Common myeloid progenitor, CD34-positive (primary cell): ENCODE results near the gene LCE3E.

Experiments
- CTCF ChIA-PET: fragments of 350-600 bp; sonication (Branson Sonifier 250); formaldehyde crosslinking; loops from one replicate; lab custom pipeline; 2021; ENCODE audit warnings: antibody characterized with exemption; lab: Charles Lee
- POLR2A ChIA-PET: fragments of 350-600 bp; sonication (Branson Sonifier 250); formaldehyde crosslinking; loops from one replicate; lab custom pipeline; 2021; ENCODE audit warnings: antibody characterized with exemption; lab: Charles Lee
- DNase-seq, 3 donors: peaks; one replicate each; pipeline versions ENCODE4 v3.0.0 to v3.0.0-alpha.2; 2013
- H3K27ac ChIP-seq, 2 experiments: 1 replicate in 1 of 2; 2 replicates in 1 of 2; pipeline ENCODE4 v1.7.0; 2013; ENCODE audit warnings: inconsistent platforms in 2 of 2, low read length in 2 of 2, mild to moderate bottlenecking in 2 of 2, low read depth in 1 of 2, moderate library complexity in 1 of 2; ENCODE audit not compliant: severe bottlenecking in 2 of 2, insufficient read depth in 1 of 2, poor library complexity in 1 of 2
- H3K27me3 ChIP-seq, 5 experiments: replicated peaks in 2 of 5; 1 replicate in 3 of 5; 2 replicates in 2 of 5; pipeline versions ENCODE4 v1.6.1 to v1.7.0; 2013; ENCODE audit warnings: low read length in 4 of 5, mild to moderate bottlenecking in 2 of 5, moderate library complexity in 2 of 5, inconsistent platforms in 1 of 5; ENCODE audit not compliant: insufficient read depth in 5 of 5, control insufficient read depth in 4 of 5
- H3K36me3 ChIP-seq, 4 experiments: 1 replicate in 2 of 4; 2 replicates in 2 of 4; pipeline versions ENCODE4 v1.6.1 to v1.7.0; 2013; ENCODE audit warnings: low read length in 3 of 4, control low read depth in 1 of 4, mild to moderate bottlenecking in 1 of 4; ENCODE audit not compliant: control insufficient read depth in 4 of 4, insufficient read depth in 4 of 4
- H3K4me1 ChIP-seq, 4 experiments: 1 replicate in 3 of 4; 2 replicates in 1 of 4; pipeline versions ENCODE4 v1.6.1 to v1.7.1; 2013; ENCODE audit warnings: low read length in 3 of 4, mild to moderate bottlenecking in 3 of 4, control low read depth in 1 of 4, inconsistent platforms in 1 of 4, moderate library complexity in 1 of 4; ENCODE audit not compliant: control insufficient read depth in 4 of 4, insufficient read depth in 4 of 4; ENCODE audit errors: control extremely low read depth in 1 of 4
- H3K4me3 ChIP-seq, 7 experiments: 1 replicate in 4 of 7; 2 replicates in 3 of 7; pipeline versions ENCODE4 v1.5.1 to v1.7.0; 2013; ENCODE audit warnings: mild to moderate bottlenecking in 7 of 7, low read length in 6 of 7, moderate library complexity in 6 of 7, inconsistent platforms in 2 of 7, low read depth in 2 of 7, control low read depth in 1 of 7; ENCODE audit not compliant: insufficient read depth in 4 of 7, control insufficient read depth in 1 of 7; ENCODE audit errors: extremely low read depth in 1 of 7
- H3K9me3 ChIP-seq, 5 experiments: 1 replicate in 4 of 5; 2 replicates in 1 of 5; pipeline versions ENCODE4 v1.6.1 to v1.7.1; 2013; ENCODE audit warnings: low read length in 4 of 5, mild to moderate bottlenecking in 2 of 5, inconsistent platforms in 1 of 5, low read depth in 1 of 5, moderate library complexity in 1 of 5; ENCODE audit not compliant: control insufficient read depth in 4 of 5, insufficient read depth in 2 of 5; ENCODE audit errors: control extremely low read depth in 1 of 5
- WGBS: methylation state at CpG from one replicate; pipeline ENCODE4 v1.1.5; 2013; ENCODE audit not compliant: insufficient coverage; 5-methylcytosine and 5-hydroxymethylcytosine counted together

Gene LCE3E

GRCh38 chr1:152519851-152520250 lies 46.7 kb downstream of the LCE3E start:
- ChIA-PET CTCF (interaction anchor here (1.4 kb wide), 1 partner anchor 13 kb away, joined by 3 read pairs; no protein-coding TSS in a partner anchor), POLR2A (no interaction called here)
- Histone ChIP-seq H3K4me1 (peaks cover 0 to 26% (median 21%) of the 10 kb centered on the region in 4 experiments), H3K36me3 (no peaks in the 10 kb centered on the region), H3K9me3 (peaks cover 0 to 10% (median 0%) of the 10 kb centered on the region in 5 experiments), H3K4me3 (no peak overlapping the region), H3K27me3 (peaks cover 9 to 18% (median 15%) of the 10 kb centered on the region in 5 experiments), H3K27ac (peak overlapping the region in 1 of 2 experiments; percentile 35)
- DNase-seq: peak; percentile 80 to 96 (median 90)
- WGBS: no CpG with 5 or more reads among the region's 1 CpG

GRCh38 chr1:152517237-152517811 lies 49.3 kb downstream of the LCE3E start:
- DNase-seq: no peak
- 83% methylated on average over 7 of the region's 7 CpGs for WGBS
- ChIA-PET CTCF (interaction anchor here (0.9 to 1.2 kb wide), 5 partner anchors 13 to 23 kb away, joined by 3 read pairs; no protein-coding TSS in a partner anchor), POLR2A (no interaction called here)
- Histone ChIP-seq H3K27me3 (peaks cover 18 to 42% (median 22%) of the 10 kb centered on the region in 5 experiments), H3K9me3 (no peaks in the 10 kb centered on the region), H3K4me1 (peaks cover 0 to 26% (median 21%) of the 10 kb centered on the region in 4 experiments), H3K4me3 (no peak overlapping the region), H3K27ac (no peak overlapping the region), H3K36me3 (no peaks in the 10 kb centered on the region)

- CTCF ChIA-PET: interaction anchor here (1.3 kb wide), 1 partner anchor 12 kb away, joined by 3 read pairs; no protein-coding TSS in a partner anchor
- peaks cover 21 to 45% (median 24%) of the 10 kb centered on the region in 5 experiments for H3K27me3 ChIP-seq
Measured at GRCh38 chr1:152516082-152516481, 50.5 kb downstream of the LCE3E start.

More at GRCh38 chr1:152516082-152516481, 50.5 kb downstream of the LCE3E start:
- no peak overlapping the region for H3K4me3 ChIP-seq
- H3K27ac ChIP-seq: no peak overlapping the region
- POLR2A ChIA-PET: no interaction called here
- no peaks in the 10 kb centered on the region for H3K9me3 ChIP-seq
- 96% methylated on average over 5 of the region's 7 CpGs for WGBS
- no peak for DNase-seq
- H3K36me3 ChIP-seq: no peaks in the 10 kb centered on the region
- H3K4me1 ChIP-seq: peaks cover 0 to 26% (median 21%) of the 10 kb centered on the region in 4 experiments
